Testis (tissue), 2 donors: ENCODE data around the gene ARL8A.

Experiments used
- POLR2A ChIP-seq: fragments of 450-650 bp; IDR thresholded peaks from one replicate; pipeline ENCODE4 v1.6.1; 2017; ENCODE audit warnings: antibody characterized with exemption, mild to moderate bottlenecking, moderate library complexity
- TF ChIP-seq, protein P1 (sequence below), 3 experiments: fragments of 450-650 bp in 2 of 3; fragments of 200-600 bp in 1 of 3; sonication (generic) in 1 of 3; IDR thresholded peaks; one replicate each; pipeline ENCODE4 v1.5.1; 2016 to 2019; ENCODE audit warnings: antibody characterized with exemption in 3 of 3, mild to moderate bottlenecking in 2 of 3, moderate library complexity in 1 of 3

DNA sequence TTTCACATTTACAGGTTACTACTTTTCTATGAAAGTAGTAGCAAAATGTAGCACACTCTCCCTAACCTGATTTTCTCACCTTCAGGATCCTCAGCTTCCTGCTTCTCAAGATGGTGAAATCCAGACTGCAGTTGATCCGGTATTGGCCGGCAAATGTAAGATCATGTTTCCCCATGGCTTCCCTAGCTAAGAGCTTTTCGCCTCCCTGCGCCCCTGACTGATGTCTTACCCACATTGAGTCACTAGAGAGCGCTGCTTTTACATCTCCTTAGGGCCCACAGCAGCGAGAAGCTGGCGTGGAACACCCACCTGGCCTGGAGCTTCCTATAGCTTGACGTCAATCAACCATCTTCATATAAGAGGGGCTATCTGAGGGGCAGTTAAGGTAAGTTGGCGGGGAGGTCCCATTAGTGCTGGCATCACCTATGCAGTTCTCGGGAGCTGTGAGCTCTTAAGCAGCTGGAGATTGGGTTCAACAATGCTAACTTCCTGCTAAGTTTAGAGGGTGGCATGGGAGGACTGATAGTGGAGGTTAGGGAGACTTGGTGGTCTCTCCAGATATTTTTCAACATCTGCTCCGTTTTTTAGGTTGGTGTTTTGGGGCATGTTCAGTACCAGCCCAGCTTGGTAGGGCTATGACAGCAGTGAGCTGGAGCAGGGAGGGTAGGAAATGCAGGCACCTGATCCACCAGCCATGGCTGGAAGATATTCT, 10.4 kb upstream of the ARL8A start:
- TF ChIP-seq, protein P1, sequence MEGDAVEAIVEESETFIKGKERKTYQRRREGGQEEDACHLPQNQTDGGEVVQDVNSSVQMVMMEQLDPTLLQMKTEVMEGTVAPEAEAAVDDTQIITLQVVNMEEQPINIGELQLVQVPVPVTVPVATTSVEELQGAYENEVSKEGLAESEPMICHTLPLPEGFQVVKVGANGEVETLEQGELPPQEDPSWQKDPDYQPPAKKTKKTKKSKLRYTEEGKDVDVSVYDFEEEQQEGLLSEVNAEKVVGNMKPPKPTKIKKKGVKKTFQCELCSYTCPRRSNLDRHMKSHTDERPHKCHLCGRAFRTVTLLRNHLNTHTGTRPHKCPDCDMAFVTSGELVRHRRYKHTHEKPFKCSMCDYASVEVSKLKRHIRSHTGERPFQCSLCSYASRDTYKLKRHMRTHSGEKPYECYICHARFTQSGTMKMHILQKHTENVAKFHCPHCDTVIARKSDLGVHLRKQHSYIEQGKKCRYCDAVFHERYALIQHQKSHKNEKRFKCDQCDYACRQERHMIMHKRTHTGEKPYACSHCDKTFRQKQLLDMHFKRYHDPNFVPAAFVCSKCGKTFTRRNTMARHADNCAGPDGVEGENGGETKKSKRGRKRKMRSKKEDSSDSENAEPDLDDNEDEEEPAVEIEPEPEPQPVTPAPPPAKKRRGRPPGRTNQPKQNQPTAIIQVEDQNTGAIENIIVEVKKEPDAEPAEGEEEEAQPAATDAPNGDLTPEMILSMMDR (IDR thresholded peaks at IDR 0.05) = peak; percentile 26 to 41 (median 39)
- no peak for TF ChIP-seq POLR2A
